PC-9 (cell line): ENCODE data around the gene C4B. TPM values are rescaled to one million over a fixed set of nuclear protein-coding genes. Genes with fewer than 3 reads are reported as not detected.
"Not testable (repeated sequence)": the region's sequence is repeated elsewhere in the genome, so short reads cannot be mapped to it uniquely, and the experiment has no call there.

ENCODE experiments used
- BruUV-seq: library from RNA; stranded (reverse); fragments of 400-500 nt; replicated peaks from 2 replicates; lab custom pipeline; 2021; lab: Mats Ljungman, UMichigan
- CTCF ChIA-PET: fragments of 300-600 bp; sonication (Branson Sonifier 250); formaldehyde crosslinking; loops from one replicate; lab custom pipeline; 2022; ENCODE audit warnings: antibody characterized with exemption; lab: Charles Lee
- POLR2A ChIA-PET: fragments of 300-600 bp; sonication (Branson Sonifier 250); formaldehyde crosslinking; loops from one replicate; lab custom pipeline; 2022; ENCODE audit warnings: antibody characterized with exemption; ENCODE audit not compliant: unreplicated experiment; lab: Charles Lee
- DNase-seq, 2 experiments: peaks; one replicate each; pipeline versions ENCODE4 v3.0.0 to v3.0.0-alpha.2; 2015 to 2022; ENCODE audit warnings: mixed read lengths in 1 of 2
- H2AFZ ChIP-seq: fragments of 200-600 bp; sonication (generic); 2 replicates; pipeline ENCODE4 v1.8.1; 2017; ENCODE audit warnings: antibody characterized with exemption
- H3F3A ChIP-seq: fragments of 200-600 bp; sonication (generic); 2 replicates; pipeline ENCODE4 v1.8.1; 2017; ENCODE audit warnings: antibody characterized with exemption, mild to moderate bottlenecking, low read depth; ENCODE audit not compliant: insufficient read depth
- H3K27ac ChIP-seq: fragments of 200-600 bp; sonication (generic); 2 replicates; pipeline ENCODE4 v1.6.1; 2016; ENCODE audit warnings: mixed run types
- H3K27me3 ChIP-seq: fragments of 200-600 bp; sonication (generic); 2 replicates; pipeline ENCODE4 v1.6.1; 2016; ENCODE audit warnings: low read depth, mixed run types; ENCODE audit not compliant: insufficient read depth
- H3K36me3 ChIP-seq: fragments of 200-600 bp; sonication (generic); 2 replicates; pipeline ENCODE4 v1.6.1; 2016; ENCODE audit warnings: low read depth, mixed run types
- H3K4me1 ChIP-seq: fragments of 200-600 bp; sonication (generic); replicated peaks from 2 replicates; pipeline ENCODE4 v1.6.1; 2016; ENCODE audit warnings: mixed run types; ENCODE audit not compliant: insufficient read depth
- H3K4me2 ChIP-seq: fragments of 200-600 bp; sonication (generic); 2 replicates; pipeline ENCODE4 v1.6.1; 2017; ENCODE audit warnings: mixed run types
- H3K4me3 ChIP-seq: fragments of 200-600 bp; sonication (generic); 2 replicates; pipeline ENCODE4 v1.6.1; 2016; ENCODE audit warnings: mixed run types
- H3K79me2 ChIP-seq: fragments of 200-600 bp; sonication (generic); 2 replicates; pipeline ENCODE4 v1.6.1; 2017; ENCODE audit warnings: low read depth, mixed run types
- H3K9me2 ChIP-seq: fragments of 200-600 bp; sonication (generic); 2 replicates; pipeline ENCODE4 v1.8.1; 2017; ENCODE audit warnings: mild to moderate bottlenecking; ENCODE audit not compliant: insufficient read depth
- H3K9me3 ChIP-seq: fragments of 200-600 bp; sonication (generic); 2 replicates; pipeline ENCODE4 v1.8.1; 2016; ENCODE audit warnings: low read depth; ENCODE audit not compliant: insufficient read depth
- H4K20me1 ChIP-seq: fragments of 200-600 bp; sonication (generic); 2 replicates; pipeline ENCODE4 v1.8.1; 2017; ENCODE audit not compliant: insufficient read depth
- EZH2 ChIP-seq: fragments of 200-600 bp; sonication (generic); IDR thresholded peaks from 2 replicates; pipeline ENCODE4 v1.8.0; 2017; ENCODE audit warnings: antibody characterized with exemption, low read depth
- intact Hi-C: fragments of 100-400 bp; cut with micrococcal nuclease; formaldehyde crosslinking; loops from one replicate; pipeline ENCODE4 v1.10.0; 2022; ENCODE audit not compliant: unreplicated experiment
- total RNA-seq: library from RNA; stranded (reverse); gene quantifications from 2 replicates; pipeline ENCODE4 v1.2.3, GENCODE V29; 2021
- TF ChIP-seq, protein P1 (sequence below): fragments of 200-600 bp; sonication (generic); conservative IDR thresholded peaks from 2 replicates; pipeline ENCODE4 v1.6.1; 2017; ENCODE audit warnings: mixed run types, antibody characterized with exemption, mild to moderate bottlenecking, moderate library complexity

The C4B gene
- total RNA-seq, 1 experiment from 2014 or later, result 8.3 TPM

DNA sequence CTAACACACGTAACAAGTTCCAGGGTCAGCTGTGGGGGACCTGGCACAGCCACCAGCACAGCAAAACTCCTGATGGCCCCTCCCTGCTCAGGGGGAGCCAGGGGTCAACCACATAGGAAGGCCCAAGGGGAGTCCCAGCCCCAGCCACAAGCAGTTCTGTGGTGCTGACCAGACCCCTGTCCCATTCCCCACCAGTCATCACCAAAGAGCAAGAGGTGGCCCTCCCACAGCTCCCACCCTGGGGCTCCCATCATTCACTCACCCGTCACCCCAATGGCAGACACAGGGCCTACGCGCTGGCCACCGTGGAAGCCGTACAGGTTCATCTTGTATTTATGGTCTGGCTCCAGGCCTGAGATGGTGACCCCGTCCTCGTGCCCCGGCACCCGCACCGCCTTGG, 35.1 kb downstream of the C4B start:
- H3K9me2 ChIP-seq, H2AFZ ChIP-seq, BruUV-seq, intact Hi-C loops, CTCF ChIA-PET, H4K20me1 ChIP-seq, H3K9me3 ChIP-seq, H3K27me3 ChIP-seq, H3K79me2 ChIP-seq, H3K4me2 ChIP-seq, DNase-seq, H3K27ac ChIP-seq, H3K36me3 ChIP-seq, POLR2A ChIA-PET, H3K4me3 ChIP-seq: not testable (repeated sequence)
- H3F3A ChIP-seq, result peaks cover 19% of the 10 kb centered on the region; the same call in 1 of the 2 replicates
- peaks cover 30% of the 10 kb centered on the region for H3K4me1 ChIP-seq

DNA sequence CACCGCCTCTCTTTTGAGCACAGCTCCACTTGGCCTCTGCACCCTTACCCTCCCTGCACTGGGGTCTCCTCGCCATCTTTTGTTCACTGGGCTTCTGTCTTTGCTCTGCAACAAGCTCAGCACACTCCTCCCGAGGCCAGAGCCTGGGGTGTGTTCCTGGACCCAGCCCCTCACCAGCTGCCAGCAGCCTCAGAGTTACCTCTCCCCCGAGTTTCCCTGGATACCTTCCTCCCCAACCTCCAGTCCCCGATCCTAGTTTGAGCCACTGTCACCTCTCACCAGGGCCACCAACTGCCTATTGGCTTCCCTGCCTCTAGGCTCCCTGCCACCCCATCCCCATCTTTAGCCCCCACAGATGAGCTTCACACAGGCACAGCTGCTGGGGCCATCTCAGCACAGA, 36.0 kb downstream of the C4B start:
- no peaks in the 10 kb centered on the region for H3K9me3 ChIP-seq
- BruUV-seq, result no TSS peak
- DNase-seq, result no peak
- H3K4me2 ChIP-seq, result no peak overlapping the region
- POLR2A ChIA-PET, result interaction anchor here (0.6 kb wide), 1 partner anchor 135 kb away, joined by 7 read pairs; no protein-coding TSS in a partner anchor
- no peaks in the 10 kb centered on the region for H3K36me3 ChIP-seq
- H3K4me1 ChIP-seq, result peaks cover 30% of the 10 kb centered on the region
- no peaks in the 10 kb centered on the region for H3K27me3 ChIP-seq
- H3K79me2 ChIP-seq, result no peaks in the 10 kb centered on the region
- H3K9me2 ChIP-seq, result no peaks in the 10 kb centered on the region
- no peak overlapping the region for H3K4me3 ChIP-seq
- no peaks in the 10 kb centered on the region for H4K20me1 ChIP-seq
- intact Hi-C loops, result no loop called here
- H3F3A ChIP-seq, result peaks cover 19% of the 10 kb centered on the region; the same call in 1 of the 2 replicates
- TF ChIP-seq, protein P1, sequence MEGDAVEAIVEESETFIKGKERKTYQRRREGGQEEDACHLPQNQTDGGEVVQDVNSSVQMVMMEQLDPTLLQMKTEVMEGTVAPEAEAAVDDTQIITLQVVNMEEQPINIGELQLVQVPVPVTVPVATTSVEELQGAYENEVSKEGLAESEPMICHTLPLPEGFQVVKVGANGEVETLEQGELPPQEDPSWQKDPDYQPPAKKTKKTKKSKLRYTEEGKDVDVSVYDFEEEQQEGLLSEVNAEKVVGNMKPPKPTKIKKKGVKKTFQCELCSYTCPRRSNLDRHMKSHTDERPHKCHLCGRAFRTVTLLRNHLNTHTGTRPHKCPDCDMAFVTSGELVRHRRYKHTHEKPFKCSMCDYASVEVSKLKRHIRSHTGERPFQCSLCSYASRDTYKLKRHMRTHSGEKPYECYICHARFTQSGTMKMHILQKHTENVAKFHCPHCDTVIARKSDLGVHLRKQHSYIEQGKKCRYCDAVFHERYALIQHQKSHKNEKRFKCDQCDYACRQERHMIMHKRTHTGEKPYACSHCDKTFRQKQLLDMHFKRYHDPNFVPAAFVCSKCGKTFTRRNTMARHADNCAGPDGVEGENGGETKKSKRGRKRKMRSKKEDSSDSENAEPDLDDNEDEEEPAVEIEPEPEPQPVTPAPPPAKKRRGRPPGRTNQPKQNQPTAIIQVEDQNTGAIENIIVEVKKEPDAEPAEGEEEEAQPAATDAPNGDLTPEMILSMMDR, result no peak
- TF ChIP-seq EZH2, result no peak
- H3K27ac ChIP-seq, result no peak overlapping the region
- CTCF ChIA-PET, result no interaction called here
- no peak overlapping the region for H2AFZ ChIP-seq

DNA sequence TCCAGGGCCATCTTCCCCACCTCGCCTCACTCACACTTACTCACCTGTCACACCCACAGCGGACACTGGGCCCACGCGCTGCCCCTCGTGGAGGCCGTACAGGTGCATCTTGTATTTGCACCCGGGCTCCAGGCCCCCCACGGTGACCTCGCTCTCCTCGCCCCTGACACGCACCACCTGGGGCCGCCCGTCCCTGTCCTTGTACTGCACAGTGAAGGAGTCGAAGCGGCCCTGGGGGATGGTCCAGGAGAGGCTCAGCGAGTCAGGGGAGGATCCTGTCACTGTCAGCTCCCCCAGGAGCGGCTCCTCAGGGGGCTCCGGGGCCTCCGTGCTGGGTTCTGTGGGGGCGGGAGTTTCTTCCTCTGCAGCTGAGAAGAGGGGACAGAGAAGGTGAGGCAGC, 38.0 kb downstream of the C4B start:
- H2AFZ ChIP-seq, H3K9me2 ChIP-seq, H3K9me3 ChIP-seq, H3K4me2 ChIP-seq, BruUV-seq, H3K36me3 ChIP-seq, intact Hi-C loops, H4K20me1 ChIP-seq, H3K27ac ChIP-seq, H3K27me3 ChIP-seq, H3F3A ChIP-seq, POLR2A ChIA-PET, DNase-seq, H3K4me3 ChIP-seq, H3K79me2 ChIP-seq, CTCF ChIA-PET: not testable (repeated sequence)
- peaks cover 11% of the 10 kb centered on the region for H3K4me1 ChIP-seq

DNA sequence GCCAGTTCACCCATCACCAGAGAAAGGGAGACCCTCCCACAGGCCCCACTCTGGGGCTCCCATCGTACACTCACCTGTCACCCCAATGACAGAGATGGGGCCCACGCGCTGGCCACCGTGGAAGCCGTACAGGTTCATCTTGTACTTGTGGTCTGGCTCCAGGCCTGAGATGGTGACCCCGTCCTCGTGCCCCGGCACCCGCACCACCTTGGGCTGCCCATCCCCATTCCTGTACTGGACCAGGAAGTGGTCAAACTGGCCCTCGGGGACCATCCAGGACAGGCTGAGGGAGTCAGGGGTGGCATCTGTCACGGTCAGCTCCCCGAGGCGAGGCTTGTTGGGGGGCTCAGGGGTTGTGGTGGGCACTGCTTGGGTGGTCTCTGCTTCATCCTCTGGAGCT, 38.7 kb downstream of the C4B start:
- H3K4me2 ChIP-seq, H4K20me1 ChIP-seq, H3K27ac ChIP-seq, POLR2A ChIA-PET, H3F3A ChIP-seq, intact Hi-C loops, DNase-seq, H3K79me2 ChIP-seq, H3K4me1 ChIP-seq, H3K27me3 ChIP-seq, BruUV-seq, H3K9me3 ChIP-seq, H3K4me3 ChIP-seq, H3K36me3 ChIP-seq, H3K9me2 ChIP-seq, H2AFZ ChIP-seq: not testable (repeated sequence)
- CTCF ChIA-PET, result interaction anchor here (0.5 kb wide), 1 partner anchor 25 kb away, joined by 3 read pairs; no protein-coding TSS in a partner anchor

DNA sequence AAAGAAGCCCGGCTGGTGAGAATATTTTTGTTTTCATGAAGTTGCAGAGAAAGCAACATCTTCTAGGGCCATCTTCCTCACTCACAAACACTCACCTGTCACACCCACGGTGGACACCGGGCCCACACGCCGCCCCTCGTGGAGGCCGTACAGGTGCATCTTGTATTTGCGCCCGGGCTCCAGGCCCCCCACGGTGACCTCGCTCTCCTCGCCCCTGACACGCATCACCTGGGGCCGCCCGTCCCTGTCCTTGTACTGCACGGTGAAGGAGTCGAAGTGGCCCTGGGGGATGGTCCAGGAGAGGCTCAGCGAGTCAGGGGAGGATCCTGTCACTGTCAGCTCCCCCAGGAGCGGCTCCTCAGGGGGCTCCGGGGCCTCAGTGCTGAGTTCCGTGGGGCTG, 41.2 kb downstream of the C4B start:
- H3K9me2 ChIP-seq, DNase-seq, intact Hi-C loops, H4K20me1 ChIP-seq, H3K4me3 ChIP-seq, H3K4me1 ChIP-seq, BruUV-seq, POLR2A ChIA-PET, H3F3A ChIP-seq, H3K36me3 ChIP-seq, H3K9me3 ChIP-seq, H3K79me2 ChIP-seq, H2AFZ ChIP-seq, H3K27ac ChIP-seq, H3K4me2 ChIP-seq, H3K27me3 ChIP-seq, CTCF ChIA-PET: not testable (repeated sequence)
